ENCODE data around the gene HNRNPLL. TPM values are rescaled to one million over a fixed set of nuclear protein-coding genes. Genes with fewer than 3 reads are reported as not detected.

The HNRNPLL gene
- total and polyA plus RNA-seq, 11 donors: 6.9 to 33.2 (median 23.2) TPM

DNA sequence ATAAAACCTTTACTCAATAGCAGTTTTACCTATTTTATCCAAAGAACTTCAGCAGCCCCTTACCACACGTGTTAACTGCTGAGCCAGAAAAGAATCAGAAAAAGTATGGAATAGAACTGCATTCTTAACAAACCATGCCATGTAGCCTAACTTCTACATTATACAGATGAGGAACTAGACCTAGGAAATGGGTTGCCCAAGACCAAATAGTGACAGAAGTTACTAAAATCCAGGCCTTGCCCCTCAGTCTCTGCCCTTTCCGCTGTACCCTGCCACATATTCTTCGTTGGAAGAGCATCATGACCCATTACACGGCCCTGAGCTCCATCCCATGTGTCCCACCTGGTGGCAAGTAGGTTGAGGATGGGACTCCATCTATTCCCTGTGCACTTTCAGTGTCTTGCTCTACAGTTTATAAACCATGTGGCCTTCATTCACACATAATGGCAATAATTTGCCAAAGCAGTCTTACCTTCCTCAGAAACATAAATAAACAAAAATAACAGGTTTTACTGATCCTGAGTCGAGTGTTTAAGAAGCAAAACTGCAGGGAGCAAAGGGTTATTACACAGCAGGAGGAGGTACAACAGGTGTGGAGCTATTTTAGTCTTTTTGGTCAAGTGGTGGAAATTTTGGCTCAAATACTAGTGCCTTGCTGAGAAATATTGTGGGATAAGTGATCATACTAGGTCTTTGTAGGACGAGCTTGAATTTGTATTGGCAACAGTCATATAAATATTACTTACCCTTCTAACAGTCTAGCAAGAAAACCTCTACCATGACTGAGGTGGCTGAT, 46.5 kb downstream of the HNRNPLL start:
- intact Hi-C loops (cut with DNase I): no loop called here
- 91 to 94% (median 92%) methylated on average over 6 of the region's 6 CpGs for WGBS, 4 donors
- Histone ChIP-seq H3K4me1 (peaks cover 0 to 5% (median 0%) of the 10 kb centered on the region in 12 donors), H3K36me3 (peaks cover 0 to 22% (median 12%) of the 10 kb centered on the region in 9 donors), H3K27ac (no peak overlapping the region), H3K4me3 (no peak overlapping the region), H3K27me3 (no peaks in the 10 kb centered on the region), H3K9me3 (peaks cover 0 to 3% (median 0%) of the 10 kb centered on the region in 12 donors)
- peak in 1 of 4 donors; percentile 53 for ATAC-seq
- DNase-seq: no peak
- TF ChIP-seq, protein P1, sequence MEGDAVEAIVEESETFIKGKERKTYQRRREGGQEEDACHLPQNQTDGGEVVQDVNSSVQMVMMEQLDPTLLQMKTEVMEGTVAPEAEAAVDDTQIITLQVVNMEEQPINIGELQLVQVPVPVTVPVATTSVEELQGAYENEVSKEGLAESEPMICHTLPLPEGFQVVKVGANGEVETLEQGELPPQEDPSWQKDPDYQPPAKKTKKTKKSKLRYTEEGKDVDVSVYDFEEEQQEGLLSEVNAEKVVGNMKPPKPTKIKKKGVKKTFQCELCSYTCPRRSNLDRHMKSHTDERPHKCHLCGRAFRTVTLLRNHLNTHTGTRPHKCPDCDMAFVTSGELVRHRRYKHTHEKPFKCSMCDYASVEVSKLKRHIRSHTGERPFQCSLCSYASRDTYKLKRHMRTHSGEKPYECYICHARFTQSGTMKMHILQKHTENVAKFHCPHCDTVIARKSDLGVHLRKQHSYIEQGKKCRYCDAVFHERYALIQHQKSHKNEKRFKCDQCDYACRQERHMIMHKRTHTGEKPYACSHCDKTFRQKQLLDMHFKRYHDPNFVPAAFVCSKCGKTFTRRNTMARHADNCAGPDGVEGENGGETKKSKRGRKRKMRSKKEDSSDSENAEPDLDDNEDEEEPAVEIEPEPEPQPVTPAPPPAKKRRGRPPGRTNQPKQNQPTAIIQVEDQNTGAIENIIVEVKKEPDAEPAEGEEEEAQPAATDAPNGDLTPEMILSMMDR (IDR thresholded peaks at IDR 0.05): no peak
- no peak for TF ChIP-seq POLR2A (IDR thresholded peaks at IDR 0.05)

DNA sequence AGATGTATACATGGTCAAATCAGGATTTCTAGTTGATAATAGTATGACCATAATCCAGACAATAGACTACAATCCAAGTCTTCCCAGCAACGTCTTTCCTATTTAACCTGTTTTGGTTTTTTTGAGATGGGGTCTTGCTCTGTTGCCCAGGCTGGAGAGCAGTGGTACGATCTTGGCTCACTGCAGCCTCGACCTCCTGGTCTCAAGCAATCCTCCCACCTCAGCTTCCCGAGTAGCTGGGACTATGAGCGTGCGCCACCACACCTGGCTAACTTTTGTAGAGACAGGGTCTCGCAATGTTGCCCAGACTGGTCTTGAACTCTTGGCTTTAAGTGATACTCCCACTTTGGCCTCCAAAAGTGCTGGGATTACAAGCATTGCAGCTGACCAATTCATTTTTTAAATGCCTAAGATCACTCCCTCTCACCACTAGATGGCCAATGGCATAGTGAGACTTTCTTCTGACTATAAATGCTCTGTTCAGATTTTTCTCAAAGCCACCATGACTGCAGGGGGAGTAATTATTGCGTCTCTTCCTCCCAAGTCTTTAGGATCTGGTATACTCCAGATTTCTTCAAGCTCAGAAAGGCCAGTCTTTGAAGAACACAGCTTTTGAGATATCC, 47.6 kb downstream of the HNRNPLL start:
- Histone ChIP-seq H3K27ac (no peak overlapping the region), H3K27me3 (no peaks in the 10 kb centered on the region), H3K4me1 (peaks cover 0 to 5% (median 0%) of the 10 kb centered on the region in 12 donors), H3K4me3 (no peak overlapping the region), H3K9me3 (peaks cover 0 to 3% (median 0%) of the 10 kb centered on the region in 12 donors), H3K36me3 (peaks cover 0 to 11% (median under 1%) of the 10 kb centered on the region in 9 donors)
- DNase-seq (no peak), ATAC-seq (no peak)
- intact Hi-C loops (cut with DNase I): no loop called here
- no peak for TF ChIP-seq POLR2A (IDR thresholded peaks at IDR 0.05)
- TF ChIP-seq, protein P1 (IDR thresholded peaks at IDR 0.05): peak in 5 of 12 donors; percentile 9 to 37 (median 23)
- WGBS, 4 donors: 95 to 98% (median 97%) methylated on average over 8 of the region's 8 CpGs

DNA sequence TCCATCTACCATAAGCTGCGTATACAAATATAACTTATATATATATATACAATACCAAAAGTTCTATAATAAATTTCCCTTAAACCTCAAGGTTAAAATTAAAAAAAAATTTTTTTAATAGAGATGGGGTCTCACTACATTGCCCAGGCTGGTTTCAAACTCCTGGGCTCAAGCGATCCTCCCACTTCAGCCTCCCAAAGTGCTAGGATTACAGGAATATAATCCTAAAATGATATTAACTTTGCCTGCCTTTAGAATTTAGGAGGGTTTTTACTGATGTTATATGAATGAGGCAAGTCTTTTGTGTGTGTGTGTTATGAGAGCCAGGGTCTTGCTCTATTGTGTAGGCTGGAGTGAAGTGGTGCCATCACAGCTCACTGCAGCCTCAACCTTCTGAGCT, 49.2 kb downstream of the HNRNPLL start:
- TF ChIP-seq, protein P1 (IDR thresholded peaks at IDR 0.05): no peak
- TF ChIP-seq POLR2A (IDR thresholded peaks at IDR 0.05): no peak
- Histone ChIP-seq H3K27ac (no peak overlapping the region), H3K4me1 (peaks cover 0 to 5% (median 0%) of the 10 kb centered on the region in 12 donors), H3K4me3 (no peak overlapping the region), H3K9me3 (peaks cover 0 to 3% (median 0%) of the 10 kb centered on the region in 12 donors), H3K27me3 (no peaks in the 10 kb centered on the region), H3K36me3 (peaks cover 0 to 5% (median 0%) of the 10 kb centered on the region in 9 donors)
- WGBS, 4 donors: 72 to 99% (median 96%) methylated on average over 2 of the region's 2 CpGs
- DNase-seq: no peak
- ATAC-seq: no peak
- intact Hi-C loops (cut with DNase I): no loop called here

DNA sequence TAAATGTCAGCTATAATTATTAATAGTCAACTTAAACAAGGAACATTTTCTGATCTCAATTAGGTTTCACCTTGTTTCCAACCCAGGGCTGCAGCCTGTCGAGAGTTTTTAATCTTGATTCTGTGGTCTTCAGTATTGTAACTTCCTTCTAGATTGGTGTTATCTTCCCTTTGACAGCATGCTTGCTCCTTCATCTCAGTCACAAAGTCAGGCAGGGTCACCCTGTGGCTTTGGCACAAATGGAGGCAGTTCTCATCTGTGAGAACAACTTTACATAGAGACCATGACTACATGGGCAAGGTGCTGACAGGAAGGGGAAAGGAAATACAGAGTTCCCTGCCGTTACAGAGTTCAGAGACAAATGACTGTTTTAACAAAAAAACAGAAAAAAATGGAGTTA, 50.5 kb downstream of the HNRNPLL start:
- peaks cover 0 to 5% (median 0%) of the 10 kb centered on the region in 12 donors for H3K4me1 ChIP-seq
- peak in 1 of 4 donors; percentile 34 for ATAC-seq
- H3K9me3 ChIP-seq: peaks cover 0 to 3% (median 0%) of the 10 kb centered on the region in 12 donors
- DNase-seq: no peak
- H3K27me3 ChIP-seq: no peaks in the 10 kb centered on the region
- TF ChIP-seq POLR2A (IDR thresholded peaks at IDR 0.05): no peak
- TF ChIP-seq, protein P1 (IDR thresholded peaks at IDR 0.05): no peak
- H3K4me3 ChIP-seq: no peak overlapping the region
- no peak overlapping the region for H3K27ac ChIP-seq
- intact Hi-C loops (cut with DNase I): no loop called here
- 21 to 46% (median 36%) methylated on average over 2 of the region's 2 CpGs for WGBS, 4 donors
- H3K36me3 ChIP-seq: peaks cover 0 to 5% (median 0%) of the 10 kb centered on the region in 9 donors

Data from heart left ventricle (tissue), 16 donors.